Transverse colon (tissue), 3 donors: ENCODE results near the gene SENP2.

Experiments used
- EP300 ChIP-seq: sonication (generic); formaldehyde crosslinking; IDR thresholded peaks from one replicate; pipeline ENCODE4 v1.6.1; 2017; ENCODE audit warnings: antibody characterized with exemption, low read depth
- POLR2A ChIP-seq: fragments of 450-650 bp; IDR thresholded peaks from one replicate; pipeline ENCODE4 v1.6.1; 2016; ENCODE audit warnings: antibody characterized with exemption, mild to moderate bottlenecking, moderate library complexity
- TF ChIP-seq, protein P1 (sequence below), 5 experiments: fragments of 200-600 bp in 3 of 5; fragments of 450-650 bp in 2 of 5; sonication (generic) in 3 of 5; IDR thresholded peaks; 1 replicate in 2 of 5; 2 replicates in 3 of 5; pipeline ENCODE4 v1.5.1; 2016 to 2017; ENCODE audit warnings: antibody characterized with exemption in 5 of 5, inconsistent platforms in 3 of 5, mild to moderate bottlenecking in 2 of 5, moderate library complexity in 1 of 5

DNA sequence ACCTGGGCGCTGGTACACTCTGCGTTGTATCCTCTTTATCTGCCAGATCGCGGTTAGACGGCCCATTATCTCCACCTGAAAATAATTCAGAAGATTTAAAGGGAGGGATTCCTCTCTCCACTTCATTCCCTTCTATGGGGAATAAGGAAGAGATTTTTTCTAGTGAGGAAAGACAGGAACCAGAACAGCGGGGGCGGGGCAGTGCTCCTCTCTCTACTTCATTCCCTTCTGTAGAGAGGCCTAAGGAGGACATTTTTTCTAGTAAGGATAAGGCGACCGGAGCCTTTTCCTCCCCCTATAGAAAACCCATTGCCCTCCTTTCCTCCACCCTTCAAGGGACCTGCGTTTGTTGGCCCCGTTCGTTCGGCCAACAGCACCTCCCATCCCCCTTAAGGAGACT lies 25.4 kb upstream of the SENP2 start:
- TF ChIP-seq POLR2A (no peak), EP300 (no peak)
- TF ChIP-seq, protein P1, sequence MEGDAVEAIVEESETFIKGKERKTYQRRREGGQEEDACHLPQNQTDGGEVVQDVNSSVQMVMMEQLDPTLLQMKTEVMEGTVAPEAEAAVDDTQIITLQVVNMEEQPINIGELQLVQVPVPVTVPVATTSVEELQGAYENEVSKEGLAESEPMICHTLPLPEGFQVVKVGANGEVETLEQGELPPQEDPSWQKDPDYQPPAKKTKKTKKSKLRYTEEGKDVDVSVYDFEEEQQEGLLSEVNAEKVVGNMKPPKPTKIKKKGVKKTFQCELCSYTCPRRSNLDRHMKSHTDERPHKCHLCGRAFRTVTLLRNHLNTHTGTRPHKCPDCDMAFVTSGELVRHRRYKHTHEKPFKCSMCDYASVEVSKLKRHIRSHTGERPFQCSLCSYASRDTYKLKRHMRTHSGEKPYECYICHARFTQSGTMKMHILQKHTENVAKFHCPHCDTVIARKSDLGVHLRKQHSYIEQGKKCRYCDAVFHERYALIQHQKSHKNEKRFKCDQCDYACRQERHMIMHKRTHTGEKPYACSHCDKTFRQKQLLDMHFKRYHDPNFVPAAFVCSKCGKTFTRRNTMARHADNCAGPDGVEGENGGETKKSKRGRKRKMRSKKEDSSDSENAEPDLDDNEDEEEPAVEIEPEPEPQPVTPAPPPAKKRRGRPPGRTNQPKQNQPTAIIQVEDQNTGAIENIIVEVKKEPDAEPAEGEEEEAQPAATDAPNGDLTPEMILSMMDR (IDR thresholded peaks at IDR 0.05) = no peak
